WERI-Rb-1 (cell line): ENCODE data around the gene OR52J3.

Experiments used
- DNase-seq: peaks from one replicate; pipeline ENCODE4 v3.0.0-alpha.2; 2020
- H3K27ac ChIP-seq: fragments of 250-450 bp; sonication (Bioruptor Pico); 2 replicates; pipeline ENCODE4 v1.5.1; 2020; ENCODE audit warnings: mild to moderate bottlenecking, moderate library complexity
- H3K27me3 ChIP-seq: fragments of 250-450 bp; sonication (Bioruptor Pico); 2 replicates; pipeline ENCODE4 v1.5.1; 2021; ENCODE audit warnings: mild to moderate bottlenecking, low read depth, moderate library complexity; ENCODE audit not compliant: insufficient read depth, severe bottlenecking
- H3K36me3 ChIP-seq: fragments of 250-450 bp; sonication (Bioruptor Pico); 2 replicates; pipeline ENCODE4 v1.5.1; 2020; ENCODE audit warnings: mild to moderate bottlenecking, moderate library complexity
- H3K4me3 ChIP-seq: 2 replicates; pipeline ENCODE4 v1.5.1; 2011; ENCODE audit warnings: low read depth, mild to moderate bottlenecking, control low read depth, low read length
- H3K9me3 ChIP-seq: fragments of 250-450 bp; sonication (Bioruptor Pico); 2 replicates; pipeline ENCODE4 v1.5.1; 2021; ENCODE audit warnings: mild to moderate bottlenecking, moderate library complexity; ENCODE audit not compliant: severe bottlenecking
- CTCF ChIP-seq: IDR thresholded peaks from 2 replicates; pipeline ENCODE4 v1.5.1; 2011; ENCODE audit warnings: low read depth, mild to moderate bottlenecking, control low read depth, inconsistent platforms, low read length

Gene OR52J3

DNA sequence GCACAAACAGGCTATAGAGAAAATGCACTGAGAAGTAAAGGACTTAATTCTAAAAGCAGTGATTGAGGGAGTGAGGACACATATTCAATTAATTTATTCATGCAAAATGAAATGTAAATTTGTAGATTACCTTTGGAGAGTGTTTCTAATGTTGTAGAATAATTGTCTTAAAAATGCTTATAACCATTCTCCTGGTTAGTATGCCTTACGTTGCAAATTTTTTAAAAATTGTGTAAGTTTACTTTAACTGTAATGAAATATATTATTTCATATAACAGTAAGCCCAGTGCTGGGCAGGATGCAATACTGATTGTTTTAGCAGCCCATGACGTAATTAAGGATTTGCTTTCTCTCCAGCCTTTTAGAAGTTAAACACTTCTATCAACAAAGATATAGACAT, 49.7 kb downstream of the OR52J3 start:
- TF ChIP-seq CTCF, result no peak
- H3K27ac ChIP-seq, result no peak overlapping the region
- H3K9me3 ChIP-seq, result no peaks in the 10 kb centered on the region
- no peaks in the 10 kb centered on the region for H3K36me3 ChIP-seq
- no peak overlapping the region for H3K4me3 ChIP-seq
- peaks cover 33% of the 10 kb centered on the region for H3K27me3 ChIP-seq
- DNase-seq, result no peak
